Tibial nerve (tissue), 3 donors: Measurements from ENCODE around the gene SLC7A6.

Source experiments
- POLR2A ChIP-seq, 2 donors: fragments of 450-650 bp; IDR thresholded peaks; one replicate each; pipeline ENCODE4 v1.6.1; 2017; ENCODE audit warnings: antibody characterized with exemption in 2 of 2, mild to moderate bottlenecking in 2 of 2, moderate library complexity in 2 of 2
- TF ChIP-seq, protein P1 (sequence below), 5 experiments: fragments of 200-600 bp in 3 of 5; fragments of 450-650 bp in 2 of 5; sonication (generic) in 3 of 5; IDR thresholded peaks; one replicate each; pipeline ENCODE4 v1.5.1; 2016 to 2019; ENCODE audit warnings: antibody characterized with exemption in 5 of 5, mild to moderate bottlenecking in 3 of 5, moderate library complexity in 2 of 5

DNA sequence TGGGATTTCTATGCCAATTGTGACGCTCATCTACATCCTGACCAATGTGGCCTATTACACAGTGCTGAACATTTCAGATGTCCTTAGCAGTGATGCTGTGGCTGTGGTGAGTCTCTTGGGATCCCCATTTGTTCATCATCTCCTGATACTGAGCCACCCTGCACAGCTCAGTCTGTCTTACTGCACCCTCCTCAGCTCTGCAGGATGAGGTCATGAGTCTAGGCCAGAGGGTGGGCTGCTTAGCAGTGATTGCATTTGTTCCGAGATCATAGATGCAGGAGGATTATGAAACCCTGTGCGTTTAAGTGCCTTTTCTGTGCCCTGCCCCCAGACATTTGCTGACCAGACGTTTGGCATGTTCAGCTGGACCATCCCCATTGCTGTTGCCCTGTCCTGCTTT is 26.9 kb downstream of the SLC7A6 start:
- TF ChIP-seq, protein P1, sequence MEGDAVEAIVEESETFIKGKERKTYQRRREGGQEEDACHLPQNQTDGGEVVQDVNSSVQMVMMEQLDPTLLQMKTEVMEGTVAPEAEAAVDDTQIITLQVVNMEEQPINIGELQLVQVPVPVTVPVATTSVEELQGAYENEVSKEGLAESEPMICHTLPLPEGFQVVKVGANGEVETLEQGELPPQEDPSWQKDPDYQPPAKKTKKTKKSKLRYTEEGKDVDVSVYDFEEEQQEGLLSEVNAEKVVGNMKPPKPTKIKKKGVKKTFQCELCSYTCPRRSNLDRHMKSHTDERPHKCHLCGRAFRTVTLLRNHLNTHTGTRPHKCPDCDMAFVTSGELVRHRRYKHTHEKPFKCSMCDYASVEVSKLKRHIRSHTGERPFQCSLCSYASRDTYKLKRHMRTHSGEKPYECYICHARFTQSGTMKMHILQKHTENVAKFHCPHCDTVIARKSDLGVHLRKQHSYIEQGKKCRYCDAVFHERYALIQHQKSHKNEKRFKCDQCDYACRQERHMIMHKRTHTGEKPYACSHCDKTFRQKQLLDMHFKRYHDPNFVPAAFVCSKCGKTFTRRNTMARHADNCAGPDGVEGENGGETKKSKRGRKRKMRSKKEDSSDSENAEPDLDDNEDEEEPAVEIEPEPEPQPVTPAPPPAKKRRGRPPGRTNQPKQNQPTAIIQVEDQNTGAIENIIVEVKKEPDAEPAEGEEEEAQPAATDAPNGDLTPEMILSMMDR (IDR thresholded peaks at IDR 0.05) = no peak
- no peak for TF ChIP-seq POLR2A (IDR thresholded peaks at IDR 0.05)
